Thoracic aorta (tissue), 2 donors: Measurements from ENCODE around the gene YJEFN3. TPM values are rescaled to one million over a fixed set of nuclear protein-coding genes. Genes with fewer than 3 reads are reported as not detected.

Experiments used
- ATAC-seq: fragments of 150-250 bp; one replicate; pipeline ENCODE4 v1.8.0; 2017; ENCODE audit warnings: low read depth; ENCODE audit not compliant: insufficient number of reproducible peaks, low FRiP score
- DNase-seq: peaks from one replicate; pipeline ENCODE4 v3.0.0-alpha.2; 2020; ENCODE audit warnings: low spot score
- H3K27ac ChIP-seq, 2 donors: fragments of 200-600 bp; sonication (generic); 1 replicate in 1 of 2; 2 replicates in 1 of 2; pipeline ENCODE4 v1.5.1; 2016; ENCODE audit warnings: mild to moderate bottlenecking in 2 of 2, moderate library complexity in 2 of 2
- H3K27me3 ChIP-seq: fragments of 200-600 bp; sonication (generic); replicated peaks from 2 replicates; pipeline ENCODE4 v1.6.0; 2016; ENCODE audit warnings: mild to moderate bottlenecking; ENCODE audit not compliant: insufficient read depth
- H3K36me3 ChIP-seq: fragments of 200-600 bp; sonication (generic); one replicate; pipeline ENCODE4 v1.5.1; 2016
- H3K4me1 ChIP-seq, 2 donors: fragments of 200-600 bp; sonication (generic); 1 replicate in 1 of 2; 2 replicates in 1 of 2; pipeline versions ENCODE4 v1.5.1 to v1.6.0; 2016; ENCODE audit warnings: low read depth in 2 of 2, mild to moderate bottlenecking in 1 of 2; ENCODE audit not compliant: control insufficient read depth in 1 of 2
- H3K4me3 ChIP-seq: fragments of 200-600 bp; sonication (generic); 2 replicates; pipeline ENCODE4 v1.5.1; 2016; ENCODE audit warnings: mild to moderate bottlenecking
- H3K9me3 ChIP-seq: fragments of 200-600 bp; sonication (generic); 2 replicates; pipeline ENCODE4 v1.5.1; 2016
- CTCF ChIP-seq: fragments of 200-600 bp; sonication (generic); IDR thresholded peaks from one replicate; pipeline ENCODE4 v1.5.1; 2019; ENCODE audit warnings: antibody characterized with exemption
- total RNA-seq, 2 donors: library from RNA; depleted of rRNA; stranded (reverse); fragments of >200 nt; gene quantifications; one replicate each; pipeline versions ENCODE4 v1.1.0 to v1.2.3, GENCODE V29; 2016

YJEFN3 gene
- total RNA-seq, 2 donors from 2014 or later = 2.0 to 7.9 TPM

GRCh38 chr19:19504754-19505668 lies 23.7 kb upstream of the YJEFN3 start:
- H3K9me3 ChIP-seq = no peaks in the 10 kb centered on the region
- ATAC-seq = no peak
- no peak for TF ChIP-seq CTCF
- peaks cover 0 to 11% of the 10 kb centered on the region in 2 donors for H3K4me1 ChIP-seq
- no peaks in the 10 kb centered on the region for H3K27me3 ChIP-seq
- DNase-seq = no peak
- no peak overlapping the region for H3K4me3 ChIP-seq
- H3K36me3 ChIP-seq = peaks cover 41% of the 10 kb centered on the region
- no peak overlapping the region for H3K27ac ChIP-seq

GRCh38 chr19:19505669-19506326 lies 22.9 kb upstream of the YJEFN3 start:
- Histone ChIP-seq H3K9me3 (no peaks in the 10 kb centered on the region), H3K4me1 (peaks cover 0 to 11% of the 10 kb centered on the region in 2 donors), H3K27me3 (no peaks in the 10 kb centered on the region), H3K4me3 (peak overlapping the region; percentile 59), H3K27ac (peak overlapping the region in 1 of 2 donors; percentile 23), H3K36me3 (peaks cover 39% of the 10 kb centered on the region)
- DNase-seq (no peak), ATAC-seq (no peak)
- TF ChIP-seq CTCF = no peak

- DNase-seq (no peak), ATAC-seq (no peak)
- H3K4me1 ChIP-seq = peaks cover 0 to 11% of the 10 kb centered on the region in 2 donors
- H3K27ac ChIP-seq = peak overlapping the region in 1 of 2 donors; percentile 23
- H3K9me3 ChIP-seq = no peaks in the 10 kb centered on the region
- H3K4me3 ChIP-seq = peak overlapping the region; percentile 59
- H3K36me3 ChIP-seq = peaks cover 31% of the 10 kb centered on the region
- TF ChIP-seq CTCF = no peak
- no peaks in the 10 kb centered on the region for H3K27me3 ChIP-seq
These were observed 22.1 kb upstream of the YJEFN3 start for GRCh38 chr19:19506592-19506991.

GRCh38 chr19:19507354-19507753 lies 21.4 kb upstream of the YJEFN3 start:
- Histone ChIP-seq H3K4me1 (peaks cover 0 to 11% of the 10 kb centered on the region in 2 donors), H3K4me3 (no peak overlapping the region), H3K9me3 (no peaks in the 10 kb centered on the region), H3K36me3 (peaks cover 25% of the 10 kb centered on the region), H3K27me3 (no peaks in the 10 kb centered on the region), H3K27ac (no peak overlapping the region)
- no peak for ATAC-seq
- no peak for TF ChIP-seq CTCF
- no peak for DNase-seq

- H3K36me3 ChIP-seq = peaks cover 16% of the 10 kb centered on the region
These were observed 20.5 kb upstream of the YJEFN3 start for GRCh38 chr19:19508217-19508616.

More at GRCh38 chr19:19508217-19508616, 20.5 kb upstream of the YJEFN3 start:
- Histone ChIP-seq H3K9me3 (no peaks in the 10 kb centered on the region), H3K27ac (no peak overlapping the region), H3K4me1 (peaks cover 0 to 11% of the 10 kb centered on the region in 2 donors), H3K27me3 (no peaks in the 10 kb centered on the region), H3K4me3 (no peak overlapping the region)
- no peak for TF ChIP-seq CTCF
- no peak for ATAC-seq
- DNase-seq = no peak
